Measurements from ENCODE around the gene DIDO1.

Gene DIDO1

GRCh38 chr20:62951896-62952372 lies 25.6 kb upstream of the DIDO1 start:
- no peaks in the 10 kb centered on the region for H3K9me3 Mint-ChIP-seq

DNA sequence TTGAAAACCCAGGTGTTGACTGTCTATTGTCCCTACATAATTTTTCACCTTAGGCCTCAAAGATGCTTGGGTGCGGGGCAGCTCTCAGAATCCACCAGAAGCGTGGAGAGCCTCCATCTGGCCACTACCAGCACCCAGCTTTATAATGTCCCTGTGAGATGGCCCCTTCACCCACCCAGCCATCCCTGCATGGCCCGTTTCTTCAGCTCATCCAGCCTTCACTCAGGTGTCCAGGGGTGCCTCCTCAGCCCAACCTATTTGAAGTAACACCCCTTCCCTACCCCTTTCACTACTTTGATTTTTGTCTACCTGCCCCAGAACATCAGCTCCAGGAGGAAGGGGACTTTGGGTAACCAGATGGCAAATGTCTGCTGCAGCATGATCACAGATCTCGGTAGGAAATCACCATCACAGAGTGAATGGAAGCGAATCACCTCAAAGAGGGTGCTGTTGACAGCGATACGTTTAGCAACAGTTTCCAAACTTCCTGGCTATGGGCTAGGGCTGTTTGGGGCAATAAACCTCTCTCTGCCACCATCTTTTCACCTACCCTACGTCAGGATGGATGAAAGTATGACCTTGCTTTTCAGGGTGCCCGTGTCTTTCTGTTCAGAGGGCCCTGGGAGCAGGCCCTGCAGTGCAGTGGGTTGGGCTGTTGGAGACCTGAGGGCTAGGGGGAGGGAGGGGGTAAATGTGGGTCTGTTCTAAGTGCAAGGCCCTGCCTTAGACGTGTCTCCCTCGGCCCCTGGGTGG lies 25.0 kb upstream of the DIDO1 start:
- Mint-ChIP-seq H3K27ac (ENCODE audit: low read depth) (no peak overlapping the region), H3K9me3 (no peaks in the 10 kb centered on the region), H3K4me1 (peaks cover 34% of the 10 kb centered on the region), H3K27me3 (no peaks in the 10 kb centered on the region), H3K36me3 (ENCODE audit: insufficient read depth) (peaks cover 13% of the 10 kb centered on the region), H3K4me3 (no peak overlapping the region)
- DNase-seq (ENCODE audit: low spot score in 2 of 2) (no peak), ATAC-seq (replicated peaks; ENCODE audit: extremely low read depth, poor library complexity, severe bottlenecking) (no peak)

More at GRCh38 chr20:62951896-62952372, 25.6 kb upstream of the DIDO1 start:
- DNase-seq (ENCODE audit: low spot score in 2 of 2) (no peak), ATAC-seq (replicated peaks; ENCODE audit: extremely low read depth, poor library complexity, severe bottlenecking) (no peak)
- Mint-ChIP-seq H3K27me3 (no peaks in the 10 kb centered on the region), H3K36me3 (ENCODE audit: insufficient read depth) (peaks cover 13% of the 10 kb centered on the region), H3K4me3 (peak overlapping the region; percentile 87), H3K4me1 (peaks cover 34% of the 10 kb centered on the region), H3K27ac (ENCODE audit: low read depth) (no peak overlapping the region)

- no peak for DNase-seq (ENCODE audit: low spot score in 2 of 2)
- Mint-ChIP-seq H3K4me1 (peaks cover 34% of the 10 kb centered on the region), H3K36me3 (ENCODE audit: insufficient read depth) (peaks cover 18% of the 10 kb centered on the region), H3K27me3 (no peaks in the 10 kb centered on the region), H3K27ac (ENCODE audit: low read depth) (no peak overlapping the region), H3K4me3 (no peak overlapping the region), H3K9me3 (no peaks in the 10 kb centered on the region)
- ATAC-seq (replicated peaks; ENCODE audit: extremely low read depth, poor library complexity, severe bottlenecking): no peak
Observed at GRCh38 chr20:62950741-62951140, 24.4 kb upstream of the DIDO1 start.

DNA sequence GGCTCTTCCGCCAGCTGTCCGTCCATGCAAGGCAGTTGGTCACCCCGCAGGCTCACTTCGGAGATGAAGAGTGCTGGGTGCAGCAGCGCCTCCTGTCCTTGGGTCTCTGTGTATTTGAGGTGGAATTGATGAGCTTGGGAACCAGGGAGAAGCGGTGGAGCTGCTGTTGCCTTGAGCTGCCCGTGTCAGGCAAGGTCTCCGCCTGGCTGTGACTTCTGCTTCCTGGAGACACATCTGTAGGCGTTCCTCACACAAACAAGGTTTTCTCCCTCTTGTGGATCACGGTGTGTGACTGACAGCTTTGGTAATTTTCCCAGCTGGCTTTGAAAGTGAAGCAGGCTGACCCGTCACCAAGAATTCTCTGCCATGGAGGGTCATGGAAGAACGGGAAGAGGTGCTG lies 23.7 kb upstream of the DIDO1 start:
- Mint-ChIP-seq H3K36me3 (ENCODE audit: insufficient read depth) (peaks cover 23% of the 10 kb centered on the region), H3K27ac (ENCODE audit: low read depth) (no peak overlapping the region), H3K27me3 (no peaks in the 10 kb centered on the region), H3K4me3 (no peak overlapping the region), H3K9me3 (no peaks in the 10 kb centered on the region), H3K4me1 (peaks cover 34% of the 10 kb centered on the region)
- DNase-seq (ENCODE audit: low spot score in 2 of 2): no peak
- ATAC-seq (replicated peaks; ENCODE audit: extremely low read depth, poor library complexity, severe bottlenecking): no peak

DNA sequence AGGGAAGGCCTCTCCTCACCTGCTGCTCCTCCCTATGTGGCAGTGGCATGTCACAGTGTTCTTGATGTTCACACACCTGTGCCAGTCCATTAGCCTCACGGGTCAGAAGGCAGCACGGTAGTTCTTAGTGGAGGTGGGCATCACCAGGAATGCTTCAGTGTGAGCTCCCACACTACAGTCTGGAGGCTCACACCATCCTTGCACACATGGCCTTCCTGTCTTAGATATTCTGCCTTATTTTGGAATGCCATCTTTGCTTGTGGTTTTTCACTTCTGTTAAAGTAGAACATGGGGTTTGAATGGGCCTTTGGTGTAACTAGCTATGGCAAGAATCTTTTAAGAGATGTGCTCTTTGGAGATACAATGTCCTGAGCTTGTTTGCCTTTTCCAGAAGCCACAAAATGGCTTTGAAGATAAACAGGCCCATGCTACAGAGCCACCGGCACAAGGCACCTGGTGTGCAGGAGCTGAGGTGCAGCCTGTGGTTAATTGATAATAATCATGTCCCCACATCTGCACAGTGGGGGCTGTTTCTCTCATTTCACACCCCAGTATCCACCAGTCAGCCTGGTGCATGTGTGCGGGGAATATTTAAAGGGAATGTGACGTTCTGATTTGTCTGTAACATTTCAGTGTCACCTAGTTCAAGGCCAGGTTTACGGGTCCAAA lies 23.0 kb upstream of the DIDO1 start:
- Mint-ChIP-seq H3K4me1 (peaks cover 28% of the 10 kb centered on the region), H3K4me3 (no peak overlapping the region), H3K27me3 (no peaks in the 10 kb centered on the region), H3K36me3 (ENCODE audit: insufficient read depth) (peaks cover 30% of the 10 kb centered on the region), H3K9me3 (no peaks in the 10 kb centered on the region), H3K27ac (ENCODE audit: low read depth) (no peak overlapping the region)
- DNase-seq (ENCODE audit: low spot score in 2 of 2): no peak
- no peak for ATAC-seq (replicated peaks; ENCODE audit: extremely low read depth, poor library complexity, severe bottlenecking)

DNA sequence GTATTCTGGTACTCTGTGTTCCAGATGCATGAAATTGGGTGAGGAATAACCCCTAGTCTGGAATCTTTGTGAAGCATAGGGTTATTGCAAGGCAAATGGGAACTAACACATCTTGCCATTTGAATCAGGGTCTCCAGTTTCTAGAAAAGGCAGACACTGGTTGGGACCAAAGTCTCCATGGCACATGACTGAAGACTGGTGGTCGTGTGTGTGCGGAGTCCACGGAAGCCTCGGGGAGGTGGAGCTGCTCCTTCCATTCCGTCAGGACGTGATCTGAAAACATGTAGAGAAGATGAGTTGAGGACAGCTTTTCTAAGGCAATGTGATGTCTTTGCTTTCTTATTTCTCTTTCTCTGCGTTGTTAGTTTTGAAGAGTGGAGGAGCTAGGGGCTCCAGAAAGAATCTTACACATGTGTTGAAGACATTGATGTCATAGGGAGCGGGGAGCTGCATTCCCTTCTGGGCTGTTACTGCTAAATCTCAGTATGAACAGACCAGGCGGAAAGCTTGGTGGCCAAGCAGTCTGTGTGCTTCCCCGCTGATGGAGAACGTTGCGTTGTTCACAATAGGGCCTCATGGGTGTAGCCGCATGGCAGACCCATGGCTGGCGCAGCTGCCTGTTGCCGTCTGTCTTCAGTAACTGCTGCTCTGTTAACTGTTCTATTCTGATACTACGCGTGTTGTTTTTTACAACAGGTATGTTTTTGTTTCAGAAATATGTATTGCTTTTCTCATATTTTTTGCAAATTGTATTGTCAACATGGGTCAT lies 21.4 kb upstream of the DIDO1 start:
- ATAC-seq (replicated peaks; ENCODE audit: extremely low read depth, poor library complexity, severe bottlenecking) (no peak), DNase-seq (ENCODE audit: low spot score in 2 of 2) (no peak)
- Mint-ChIP-seq H3K4me3 (no peak overlapping the region), H3K9me3 (no peaks in the 10 kb centered on the region), H3K36me3 (ENCODE audit: insufficient read depth) (peaks cover 34% of the 10 kb centered on the region), H3K27me3 (no peaks in the 10 kb centered on the region), H3K27ac (ENCODE audit: low read depth) (no peak overlapping the region), H3K4me1 (peaks cover 15% of the 10 kb centered on the region)

DNA sequence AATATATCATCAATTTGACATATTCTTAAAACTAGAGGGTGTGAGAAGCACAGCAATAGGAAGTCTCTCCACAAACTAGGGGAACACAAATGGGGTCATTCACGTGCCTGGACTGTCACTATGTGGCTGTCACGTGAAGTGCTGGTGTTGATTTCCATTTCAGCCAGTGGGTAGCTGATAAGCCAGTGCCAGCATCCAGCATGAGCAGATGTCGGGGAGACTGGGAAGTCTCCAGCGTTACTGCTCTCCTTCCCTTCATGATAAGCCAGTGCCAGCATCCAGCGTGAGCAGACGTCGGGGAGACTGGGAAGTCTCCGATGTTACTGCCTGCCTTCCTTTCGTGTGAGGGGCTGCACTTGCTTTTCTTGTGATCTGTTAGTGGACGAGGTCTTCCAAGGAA lies 20.6 kb upstream of the DIDO1 start:
- DNase-seq (ENCODE audit: low spot score in 2 of 2) (no peak), ATAC-seq (replicated peaks; ENCODE audit: extremely low read depth, poor library complexity, severe bottlenecking) (no peak)
- H3K4me3 Mint-ChIP-seq: no peak overlapping the region
- H3K4me1 Mint-ChIP-seq: peaks cover 10% of the 10 kb centered on the region
- no peak overlapping the region for H3K27ac Mint-ChIP-seq (ENCODE audit: low read depth)
- H3K36me3 Mint-ChIP-seq (ENCODE audit: insufficient read depth): peaks cover 37% of the 10 kb centered on the region
- no peaks in the 10 kb centered on the region for H3K27me3 Mint-ChIP-seq
- no peaks in the 10 kb centered on the region for H3K9me3 Mint-ChIP-seq

- DNase-seq (ENCODE audit: low spot score in 2 of 2): no peak
- Mint-ChIP-seq H3K4me3 (no peak overlapping the region), H3K36me3 (ENCODE audit: insufficient read depth) (peaks cover 35% of the 10 kb centered on the region), H3K4me1 (peaks cover 17% of the 10 kb centered on the region), H3K27ac (ENCODE audit: low read depth) (no peak overlapping the region), H3K27me3 (no peaks in the 10 kb centered on the region), H3K9me3 (no peaks in the 10 kb centered on the region)
- ATAC-seq (replicated peaks; ENCODE audit: extremely low read depth, poor library complexity, severe bottlenecking): no peak
Observed at GRCh38 chr20:62945771-62946339, 19.6 kb upstream of the DIDO1 start.

GRCh38 chr20:62944746-62945145 lies 18.4 kb upstream of the DIDO1 start:
- Mint-ChIP-seq H3K9me3 (no peaks in the 10 kb centered on the region), H3K27ac (ENCODE audit: low read depth) (no peak overlapping the region), H3K4me1 (peaks cover 20% of the 10 kb centered on the region), H3K36me3 (ENCODE audit: insufficient read depth) (peaks cover 37% of the 10 kb centered on the region), H3K4me3 (no peak overlapping the region), H3K27me3 (no peaks in the 10 kb centered on the region)
- DNase-seq (ENCODE audit: low spot score in 2 of 2) (no peak), ATAC-seq (replicated peaks; ENCODE audit: extremely low read depth, poor library complexity, severe bottlenecking) (no peak)

DNA sequence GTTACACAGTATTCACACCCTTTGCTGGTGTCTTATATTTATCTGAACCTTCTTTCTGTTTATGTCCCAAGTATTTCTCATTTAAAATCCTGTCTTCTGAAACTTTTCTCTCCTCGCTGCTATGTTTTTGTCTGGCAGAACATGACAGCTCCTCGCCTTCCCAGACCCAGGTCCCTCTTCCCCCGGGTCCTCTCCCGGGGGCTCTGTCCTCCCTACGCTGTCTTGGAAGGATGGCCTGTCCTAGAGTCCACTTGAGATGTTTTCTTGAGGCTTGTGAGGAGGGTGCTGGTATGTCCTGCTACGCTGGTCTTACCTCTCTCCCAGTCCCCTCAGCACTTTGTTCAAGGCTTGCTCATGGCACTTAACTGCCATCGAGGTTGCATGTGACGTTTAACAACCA lies 17.9 kb upstream of the DIDO1 start:
- Mint-ChIP-seq H3K36me3 (ENCODE audit: insufficient read depth) (peaks cover 36% of the 10 kb centered on the region), H3K4me3 (no peak overlapping the region), H3K27me3 (no peaks in the 10 kb centered on the region), H3K27ac (ENCODE audit: low read depth) (no peak overlapping the region), H3K9me3 (no peaks in the 10 kb centered on the region), H3K4me1 (peaks cover 26% of the 10 kb centered on the region)
- no peak for ATAC-seq (replicated peaks; ENCODE audit: extremely low read depth, poor library complexity, severe bottlenecking)
- DNase-seq (ENCODE audit: low spot score in 2 of 2): no peak

DNA sequence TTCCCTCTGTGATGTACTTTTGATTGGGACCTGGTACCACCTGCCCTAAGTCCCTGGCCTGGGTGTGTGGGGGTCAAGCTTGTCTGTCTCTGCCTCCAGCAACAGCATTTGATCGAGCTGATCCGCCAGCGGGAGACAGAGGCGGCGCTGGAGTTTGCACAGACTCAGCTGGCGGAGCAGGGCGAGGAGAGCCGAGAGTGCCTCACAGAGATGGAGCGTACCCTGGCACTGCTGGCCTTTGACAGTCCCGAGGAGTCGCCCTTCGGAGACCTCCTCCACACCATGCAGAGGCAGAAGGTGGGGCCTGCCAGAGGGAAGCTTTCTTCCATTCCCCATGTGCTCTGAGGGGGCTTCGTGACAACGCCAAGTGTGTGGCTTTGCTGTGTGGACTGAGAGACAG lies 17.1 kb upstream of the DIDO1 start:
- ATAC-seq (replicated peaks; ENCODE audit: extremely low read depth, poor library complexity, severe bottlenecking): no peak
- Mint-ChIP-seq H3K27me3 (no peaks in the 10 kb centered on the region), H3K4me1 (peaks cover 34% of the 10 kb centered on the region), H3K27ac (ENCODE audit: low read depth) (no peak overlapping the region), H3K9me3 (no peaks in the 10 kb centered on the region), H3K36me3 (ENCODE audit: insufficient read depth) (peaks cover 38% of the 10 kb centered on the region), H3K4me3 (no peak overlapping the region)
- DNase-seq (ENCODE audit: low spot score in 2 of 2): no peak

DNA sequence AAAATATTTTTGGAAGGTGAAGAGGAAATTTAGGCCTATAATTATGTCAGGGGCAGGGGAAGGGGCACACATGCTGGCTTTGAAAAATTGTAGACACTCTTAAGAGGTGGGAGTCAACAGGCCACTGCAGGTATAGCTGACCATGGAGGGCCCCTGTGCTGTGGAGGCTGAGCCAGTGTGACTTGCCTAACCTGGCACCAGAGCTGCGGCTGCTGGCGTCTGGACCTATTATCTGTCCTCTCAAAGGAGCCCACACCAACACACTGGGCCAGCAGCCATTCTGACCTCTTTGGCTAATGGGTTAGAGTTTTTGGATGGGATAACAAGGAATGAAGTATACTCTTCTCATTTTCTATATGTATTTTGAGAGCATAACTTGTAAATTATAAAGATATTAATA lies 16.2 kb upstream of the DIDO1 start:
- no peaks in the 10 kb centered on the region for H3K9me3 Mint-ChIP-seq
- H3K36me3 Mint-ChIP-seq (ENCODE audit: insufficient read depth): peaks cover 41% of the 10 kb centered on the region
- DNase-seq (ENCODE audit: low spot score in 2 of 2) (no peak), ATAC-seq (replicated peaks; ENCODE audit: extremely low read depth, poor library complexity, severe bottlenecking) (no peak)
- no peak overlapping the region for H3K4me3 Mint-ChIP-seq
- peaks cover 30% of the 10 kb centered on the region for H3K4me1 Mint-ChIP-seq
- peak overlapping the region; percentile 76 for H3K27ac Mint-ChIP-seq (ENCODE audit: low read depth)
- no peaks in the 10 kb centered on the region for H3K27me3 Mint-ChIP-seq
